Mesendoderm (in vitro differentiated cells): Measurements from ENCODE around the gene DNAJB9.

ENCODE experiments used
- DNase-seq: peaks from one replicate; pipeline ENCODE4 v3.0.0; 2013
- H2AK5ac ChIP-seq: 2 replicates; pipeline ENCODE4 v1.6.1; 2013; ENCODE audit warnings: low read length, inconsistent platforms
- H2BK120ac ChIP-seq: 2 replicates; pipeline ENCODE4 v1.6.1; 2013; ENCODE audit warnings: low read depth, mild to moderate bottlenecking, low read length, moderate library complexity, mixed read lengths
- H2BK15ac ChIP-seq: replicated peaks from 2 replicates; pipeline ENCODE4 v1.6.1; 2013; ENCODE audit warnings: low read depth, mild to moderate bottlenecking, moderate library complexity
- H2BK5ac ChIP-seq: 2 replicates; pipeline ENCODE4 v1.6.1; 2013; ENCODE audit warnings: low read length, inconsistent platforms
- H3K18ac ChIP-seq: 2 replicates; pipeline ENCODE4 v1.6.1; 2013; ENCODE audit warnings: mild to moderate bottlenecking, low read length, mixed read lengths
- H3K23ac ChIP-seq: one replicate; pipeline ENCODE4 v1.6.1; 2013; ENCODE audit warnings: low read length
- H3K27ac ChIP-seq: 2 replicates; pipeline ENCODE4 v1.5.1; 2013; ENCODE audit warnings: low read depth, mild to moderate bottlenecking, inconsistent platforms, low read length, moderate library complexity
- H3K27me3 ChIP-seq: 2 replicates; pipeline ENCODE4 v1.6.1; 2013; ENCODE audit warnings: low read length, control low read depth, mild to moderate bottlenecking, inconsistent platforms; ENCODE audit not compliant: insufficient read depth, poor library complexity
- H3K36me3 ChIP-seq: 2 replicates; pipeline ENCODE4 v1.6.1; 2013; ENCODE audit warnings: low read length, inconsistent platforms; ENCODE audit not compliant: control insufficient read depth, insufficient read depth
- H3K4ac ChIP-seq: one replicate; pipeline ENCODE4 v1.6.1; 2013; ENCODE audit warnings: low read depth, mild to moderate bottlenecking, low read length, moderate library complexity
- H3K4me1 ChIP-seq: 2 replicates; pipeline ENCODE4 v1.6.1; 2013; ENCODE audit warnings: low read depth, low read length, inconsistent platforms; ENCODE audit not compliant: control insufficient read depth
- H3K4me2 ChIP-seq: 2 replicates; pipeline ENCODE4 v1.6.1; 2013; ENCODE audit warnings: low read length
- H3K4me3 ChIP-seq: 2 replicates; pipeline ENCODE4 v1.5.1; 2013; ENCODE audit warnings: mild to moderate bottlenecking, low read length
- H3K56ac ChIP-seq: one replicate; pipeline ENCODE4 v1.6.1; 2013; ENCODE audit warnings: low read length
- H3K79me1 ChIP-seq: 2 replicates; pipeline ENCODE4 v1.6.1; 2013; ENCODE audit warnings: low read length, inconsistent platforms
- H3K79me2 ChIP-seq: 2 replicates; pipeline ENCODE4 v1.6.1; 2013; ENCODE audit warnings: mild to moderate bottlenecking, low read length; ENCODE audit not compliant: control insufficient read depth, insufficient read depth
- H3K9ac ChIP-seq: 2 replicates; pipeline ENCODE4 v1.6.1; 2013; ENCODE audit warnings: low read length, inconsistent platforms
- H4K5ac ChIP-seq: one replicate; pipeline ENCODE4 v1.6.1; 2013; ENCODE audit warnings: low read length
- H4K8ac ChIP-seq: one replicate; pipeline ENCODE4 v1.6.1; 2013; ENCODE audit warnings: low read depth, mild to moderate bottlenecking, control low read depth, low read length, moderate library complexity
- WGBS: extraction: QIAGEN DNeasy Blood & Tissue Kit; methylation state at CpG from one replicate; pipeline ENCODE4 v1.1.7; 2013; ENCODE audit warnings: low lambda C conversion rate, missing lambda C conversion rate; ENCODE audit not compliant: insufficient coverage; ENCODE audit errors: extremely low coverage; 5-methylcytosine and 5-hydroxymethylcytosine counted together

Gene DNAJB9

DNA sequence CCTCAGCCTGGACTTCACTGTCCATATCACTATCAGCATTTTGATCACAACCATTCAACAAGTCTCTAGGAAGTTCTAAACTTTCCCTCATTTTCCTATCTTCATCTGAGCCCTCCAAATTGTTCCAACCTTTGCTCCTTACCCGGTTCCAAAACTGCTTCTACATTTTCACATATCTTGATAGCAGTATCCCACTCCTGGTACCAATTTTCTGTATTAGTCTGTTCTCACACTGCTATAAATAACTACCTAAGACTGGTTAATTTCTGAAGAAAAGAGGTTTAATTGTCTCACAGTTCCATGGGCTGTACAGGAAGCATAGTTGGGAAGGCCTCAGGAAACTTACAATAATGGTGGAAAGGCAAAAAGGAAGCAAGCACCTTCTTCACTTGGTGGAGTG lies 12.1 kb upstream of the DNAJB9 start:
- no peak overlapping the region for H3K4me2 ChIP-seq
- no peak overlapping the region for H3K18ac ChIP-seq
- H3K79me2 ChIP-seq = no peaks in the 10 kb centered on the region
- no peak overlapping the region for H3K27ac ChIP-seq
- no peaks in the 10 kb centered on the region for H3K79me1 ChIP-seq
- H3K4me1 ChIP-seq = no peaks in the 10 kb centered on the region
- WGBS = no CpG with 5 or more reads among the region's 1 CpG
- H2BK120ac ChIP-seq = no peak overlapping the region
- no peaks in the 10 kb centered on the region for H3K36me3 ChIP-seq
- no peak overlapping the region for H2BK15ac ChIP-seq
- no peak overlapping the region for H2BK5ac ChIP-seq
- H3K4me3 ChIP-seq = no peak overlapping the region
- no peak overlapping the region for H3K23ac ChIP-seq
- H4K8ac ChIP-seq = no peak overlapping the region
- no peak overlapping the region for H4K5ac ChIP-seq
- H2AK5ac ChIP-seq = no peak overlapping the region
- no peaks in the 10 kb centered on the region for H3K27me3 ChIP-seq
- DNase-seq = no peak
- no peak overlapping the region for H3K56ac ChIP-seq
- no peak overlapping the region for H3K9ac ChIP-seq
- no peak overlapping the region for H3K4ac ChIP-seq

GRCh38 chr7:108559253-108559652 lies 10.4 kb upstream of the DNAJB9 start:
- H3K79me1 ChIP-seq = no peaks in the 10 kb centered on the region
- no peaks in the 10 kb centered on the region for H3K27me3 ChIP-seq
- H3K23ac ChIP-seq = no peak overlapping the region
- H2AK5ac ChIP-seq = no peak overlapping the region
- H3K4ac ChIP-seq = no peak overlapping the region
- no peak overlapping the region for H3K4me3 ChIP-seq
- H2BK120ac ChIP-seq = no peak overlapping the region
- no peaks in the 10 kb centered on the region for H3K79me2 ChIP-seq
- H2BK15ac ChIP-seq = no peak overlapping the region
- H3K27ac ChIP-seq = no peak overlapping the region
- no peak overlapping the region for H3K4me2 ChIP-seq
- H3K36me3 ChIP-seq = no peaks in the 10 kb centered on the region
- no peak overlapping the region for H4K8ac ChIP-seq
- no peaks in the 10 kb centered on the region for H3K4me1 ChIP-seq
- H3K18ac ChIP-seq = no peak overlapping the region
- H2BK5ac ChIP-seq = no peak overlapping the region
- DNase-seq = no peak
- no peak overlapping the region for H3K56ac ChIP-seq
- no peak overlapping the region for H3K9ac ChIP-seq
- H4K5ac ChIP-seq = no peak overlapping the region
- no CpG with 5 or more reads among the region's 4 CpGs for WGBS

DNA sequence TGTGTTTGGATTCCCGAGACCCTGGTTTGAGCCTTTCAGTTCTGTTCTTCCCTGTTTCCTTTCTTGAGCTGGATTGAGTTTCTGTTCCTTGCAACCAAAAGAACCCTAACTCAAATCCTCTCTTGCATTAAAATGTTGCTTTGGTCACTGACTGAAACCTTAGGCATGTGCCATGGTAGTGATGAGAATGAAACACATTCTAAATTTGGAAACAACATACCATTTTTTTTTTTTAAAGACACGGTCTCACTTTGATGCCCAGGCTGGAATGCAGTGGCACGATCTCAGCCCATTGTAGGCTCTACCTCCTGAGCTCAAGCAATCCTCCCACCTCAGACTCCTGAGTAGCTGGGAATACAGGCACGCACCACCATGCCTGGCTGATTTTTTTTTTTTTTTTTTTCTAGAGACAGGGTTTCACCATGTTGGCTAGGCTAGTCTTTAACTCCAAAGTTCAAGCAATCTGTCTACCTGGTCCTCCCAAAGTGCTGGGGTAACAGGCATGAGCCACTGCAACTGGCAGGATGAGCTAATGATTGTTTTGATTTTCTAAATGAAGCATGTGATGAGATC lies 8.5 kb upstream of the DNAJB9 start:
- H3K4me1 ChIP-seq = no peaks in the 10 kb centered on the region
- no peak overlapping the region for H2BK120ac ChIP-seq
- no peaks in the 10 kb centered on the region for H3K79me2 ChIP-seq
- no peak for DNase-seq
- no peak overlapping the region for H2BK5ac ChIP-seq
- no peak overlapping the region for H4K5ac ChIP-seq
- H3K27ac ChIP-seq = no peak overlapping the region
- no peak overlapping the region for H3K23ac ChIP-seq
- no CpG with 5 or more reads among the region's 4 CpGs for WGBS
- H3K56ac ChIP-seq = no peak overlapping the region
- H3K4me3 ChIP-seq = no peak overlapping the region
- no peak overlapping the region for H3K4me2 ChIP-seq
- no peak overlapping the region for H3K9ac ChIP-seq
- no peak overlapping the region for H2AK5ac ChIP-seq
- no peak overlapping the region for H3K18ac ChIP-seq
- H3K36me3 ChIP-seq = no peaks in the 10 kb centered on the region
- no peaks in the 10 kb centered on the region for H3K79me1 ChIP-seq
- no peak overlapping the region for H4K8ac ChIP-seq
- no peaks in the 10 kb centered on the region for H3K27me3 ChIP-seq
- no peak overlapping the region for H3K4ac ChIP-seq
- H2BK15ac ChIP-seq = no peak overlapping the region

GRCh38 chr7:108565987-108566386 lies 3.7 kb upstream of the DNAJB9 start:
- H2BK5ac ChIP-seq = no peak overlapping the region
- H3K23ac ChIP-seq = no peak overlapping the region
- H3K4me1 ChIP-seq = no peaks in the 10 kb centered on the region
- no peak overlapping the region for H3K27ac ChIP-seq
- no peak for DNase-seq
- no peak overlapping the region for H4K5ac ChIP-seq
- no peak overlapping the region for H3K4ac ChIP-seq
- no peak overlapping the region for H3K4me3 ChIP-seq
- no peak overlapping the region for H4K8ac ChIP-seq
- H3K36me3 ChIP-seq = no peaks in the 10 kb centered on the region
- H3K56ac ChIP-seq = no peak overlapping the region
- H2AK5ac ChIP-seq = no peak overlapping the region
- H3K79me2 ChIP-seq = peaks cover 19% of the 10 kb centered on the region
- H2BK15ac ChIP-seq = no peak overlapping the region
- no peaks in the 10 kb centered on the region for H3K27me3 ChIP-seq
- H2BK120ac ChIP-seq = no peak overlapping the region
- H3K79me1 ChIP-seq = peaks cover 2% of the 10 kb centered on the region
- no peak overlapping the region for H3K18ac ChIP-seq
- H3K4me2 ChIP-seq = no peak overlapping the region
- H3K9ac ChIP-seq = no peak overlapping the region

- no peak for DNase-seq
- Histone ChIP-seq H2BK15ac (no peak overlapping the region), H3K4me2 (peak overlapping the region; percentile 74), H3K9ac (peak overlapping the region; percentile 99), H3K56ac (peak overlapping the region; percentile 97), H3K27me3 (no peaks in the 10 kb centered on the region), H4K8ac (no peak overlapping the region), H3K79me2 (peaks cover 23% of the 10 kb centered on the region), H3K4me1 (no peaks in the 10 kb centered on the region), H2BK120ac (no peak overlapping the region), H4K5ac (no peak overlapping the region), H3K23ac (peak overlapping the region; percentile 99), H3K18ac (no peak overlapping the region), H3K4me3 (peak overlapping the region; percentile 91), H3K27ac (peak overlapping the region; percentile 87), H3K4ac (no peak overlapping the region), H3K36me3 (no peaks in the 10 kb centered on the region), H2AK5ac (no peak overlapping the region), H2BK5ac (peak overlapping the region; percentile 69), H3K79me1 (peaks cover 3% of the 10 kb centered on the region)
- WGBS = no CpG with 5 or more reads among the region's 24 CpGs
Measured at GRCh38 chr7:108568801-108569380, 783 bp upstream of the DNAJB9 start.
